HepG2 (cell line): ENCODE data around the gene NUBP2. TPM values are rescaled to one million over a fixed set of nuclear protein-coding genes. Genes with fewer than 3 reads are reported as not detected.

Experiments
- CEBPZ ChIP-seq: IDR thresholded peaks from 2 replicates; pipeline ENCODE4 v1.6.1; 2012; ENCODE audit warnings: low read length, improper control_type of control experiment
- KAT7 ChIP-seq: IDR thresholded peaks from 2 replicates; pipeline ENCODE4 v1.6.1; 2018; ENCODE audit warnings: borderline replicate concordance, missing compliant biosample characterization
- PHF20 ChIP-seq: sonication (generic); formaldehyde crosslinking; IDR thresholded peaks from 2 replicates; pipeline ENCODE4 v1.5.0; 2020; ENCODE audit warnings: mild to moderate bottlenecking, missing genetic modification reagents
- RBM39 ChIP-seq: fragments of 200-400 bp; formaldehyde crosslinking; IDR thresholded peaks from one replicate; pipeline ENCODE4 v1.6.1; 2018; ENCODE audit warnings: antibody characterized with exemption, mild to moderate bottlenecking, low read depth, low read length; ENCODE audit not compliant: poor library complexity, severe bottlenecking
- RERE ChIP-seq: IDR thresholded peaks from 2 replicates; pipeline ENCODE4 v1.6.1; 2016; ENCODE audit warnings: low read depth, missing genetic modification reagents, missing compliant biosample characterization
- SIX4 ChIP-seq: sonication (generic); formaldehyde crosslinking; IDR thresholded peaks from 2 replicates; pipeline ENCODE4 v1.4.0; 2020; ENCODE audit warnings: missing genetic modification reagents
- ZNF337 ChIP-seq: sonication (generic); formaldehyde crosslinking; IDR thresholded peaks from 2 replicates; pipeline ENCODE4 v1.5.1; 2020; ENCODE audit warnings: missing genetic modification reagents, low read depth, mild to moderate bottlenecking, borderline replicate concordance
- ZNF678 ChIP-seq: sonication (generic); formaldehyde crosslinking; IDR thresholded peaks from 2 replicates; pipeline ENCODE4 v1.4.0; 2020; ENCODE audit warnings: mild to moderate bottlenecking, missing genetic modification reagents
- ZNF788 ChIP-seq: sonication (generic); formaldehyde crosslinking; IDR thresholded peaks from 2 replicates; pipeline ENCODE4 v1.5.0; 2020; ENCODE audit warnings: mild to moderate bottlenecking, missing genetic modification reagents, borderline replicate concordance
- polyA plus RNA-seq, 8 experiments: library from polyadenylated mRNA; depleted of rRNA in 3 of 8; stranded (reverse) in 7 of 8; unstranded in 1 of 8; fragments of >200 nt; fragmentation: Illumina TruSeq in 4 of 8; extraction: Trizol in 4 of 8; gene quantifications; 2 replicates each; pipeline versions ENCODE4 v1.2.1 to v1.2.3, GENCODE V29; 2011 to 2016; ENCODE audit warnings: low read depth in 4 of 8, missing spikeins in 1 of 8, mixed read lengths in 1 of 8; ENCODE audit not compliant: insufficient read depth in 1 of 8
- total RNA-seq, 5 experiments: library from RNA; depleted of rRNA; stranded (reverse); fragments of >200 nt; fragmentation: Illumina TruSeq; extraction: Trizol; gene quantifications; 2 replicates each; pipeline ENCODE4 v1.2.3, GENCODE V29; 2016; ENCODE audit warnings: low read depth in 1 of 5
- TF ChIP-seq, protein P1 (sequence below): sonication (generic); formaldehyde crosslinking; IDR thresholded peaks from one replicate; pipeline ENCODE4 v1.5.1; 2020; ENCODE audit warnings: mild to moderate bottlenecking, missing genetic modification reagents; ENCODE audit errors: not compliant biosample characterization

NUBP2 gene
- total and polyA plus RNA-seq, 2 of the 13 experiments (the other 11 are each of a cell fraction or from before 2014, with no cell fraction given): 25.7 to 61.5 TPM

GRCh38 chr16:1794221-1794871 is 11.6 kb downstream of the NUBP2 start (continued):
- TF ChIP-seq, protein P1, sequence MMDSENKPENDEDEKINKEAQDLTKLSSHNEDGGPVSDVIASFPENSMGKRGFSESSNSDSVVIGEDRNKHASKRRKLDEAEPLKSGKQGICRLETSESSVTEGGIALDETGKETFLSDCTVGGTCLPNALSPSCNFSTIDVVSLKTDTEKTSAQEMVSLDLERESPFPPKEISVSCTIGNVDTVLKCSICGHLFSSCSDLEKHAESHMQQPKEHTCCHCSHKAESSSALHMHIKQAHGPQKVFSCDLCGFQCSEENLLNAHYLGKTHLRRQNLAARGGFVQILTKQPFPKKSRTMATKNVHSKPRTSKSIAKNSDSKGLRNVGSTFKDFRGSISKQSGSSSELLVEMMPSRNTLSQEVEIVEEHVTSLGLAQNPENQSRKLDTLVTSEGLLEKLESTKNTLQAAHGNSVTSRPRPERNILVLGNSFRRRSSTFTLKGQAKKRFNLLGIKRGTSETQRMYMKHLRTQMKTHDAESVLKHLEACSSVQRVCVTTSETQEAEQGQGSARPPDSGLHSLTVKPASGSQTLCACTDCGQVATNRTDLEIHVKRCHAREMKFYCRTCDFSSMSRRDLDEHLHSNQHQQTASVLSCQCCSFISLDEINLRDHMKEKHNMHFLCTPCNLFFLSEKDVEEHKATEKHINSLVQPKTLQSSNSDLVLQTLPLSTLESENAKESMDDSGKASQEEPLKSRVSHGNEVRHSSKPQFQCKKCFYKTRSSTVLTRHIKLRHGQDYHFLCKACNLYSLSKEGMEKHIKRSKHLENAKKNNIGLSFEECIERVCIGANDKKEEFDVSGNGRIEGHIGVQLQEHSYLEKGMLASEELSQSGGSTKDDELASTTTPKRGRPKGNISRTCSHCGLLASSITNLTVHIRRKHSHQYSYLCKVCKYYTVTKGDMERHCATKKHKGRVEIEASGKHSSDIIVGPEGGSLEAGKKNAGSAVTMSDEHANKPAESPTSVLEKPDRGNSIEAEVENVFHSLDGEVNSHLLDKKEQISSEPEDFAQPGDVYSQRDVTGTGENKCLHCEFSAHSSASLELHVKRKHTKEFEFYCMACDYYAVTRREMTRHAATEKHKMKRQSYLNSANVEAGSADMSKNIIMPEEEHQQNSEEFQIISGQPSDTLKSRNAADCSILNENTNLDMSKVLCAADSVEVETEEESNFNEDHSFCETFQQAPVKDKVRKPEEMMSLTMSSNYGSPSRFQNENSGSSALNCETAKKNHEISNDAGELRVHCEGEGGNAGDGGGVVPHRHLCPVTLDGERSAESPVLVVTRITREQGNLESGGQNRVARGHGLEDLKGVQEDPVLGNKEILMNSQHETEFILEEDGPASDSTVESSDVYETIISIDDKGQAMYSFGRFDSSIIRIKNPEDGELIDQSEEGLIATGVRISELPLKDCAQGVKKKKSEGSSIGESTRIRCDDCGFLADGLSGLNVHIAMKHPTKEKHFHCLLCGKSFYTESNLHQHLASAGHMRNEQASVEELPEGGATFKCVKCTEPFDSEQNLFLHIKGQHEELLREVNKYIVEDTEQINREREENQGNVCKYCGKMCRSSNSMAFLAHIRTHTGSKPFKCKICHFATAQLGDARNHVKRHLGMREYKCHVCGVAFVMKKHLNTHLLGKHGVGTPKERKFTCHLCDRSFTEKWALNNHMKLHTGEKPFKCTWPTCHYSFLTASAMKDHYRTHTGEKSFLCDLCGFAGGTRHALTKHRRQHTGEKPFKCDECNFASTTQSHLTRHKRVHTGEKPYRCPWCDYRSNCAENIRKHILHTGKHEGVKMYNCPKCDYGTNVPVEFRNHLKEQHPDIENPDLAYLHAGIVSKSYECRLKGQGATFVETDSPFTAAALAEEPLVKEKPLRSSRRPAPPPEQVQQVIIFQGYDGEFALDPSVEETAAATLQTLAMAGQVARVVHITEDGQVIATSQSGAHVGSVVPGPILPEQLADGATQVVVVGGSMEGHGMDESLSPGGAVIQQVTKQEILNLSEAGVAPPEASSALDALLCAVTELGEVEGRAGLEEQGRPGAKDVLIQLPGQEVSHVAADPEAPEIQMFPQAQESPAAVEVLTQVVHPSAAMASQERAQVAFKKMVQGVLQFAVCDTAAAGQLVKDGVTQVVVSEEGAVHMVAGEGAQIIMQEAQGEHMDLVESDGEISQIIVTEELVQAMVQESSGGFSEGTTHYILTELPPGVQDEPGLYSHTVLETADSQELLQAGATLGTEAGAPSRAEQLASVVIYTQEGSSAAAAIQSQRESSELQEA (CRISPR knock-in tag): no peak
- TF ChIP-seq ZNF678 (CRISPR knock-in tag): no peak
- no peak for TF ChIP-seq PHF20 (CRISPR knock-in tag)
- TF ChIP-seq CEBPZ: no peak
- peak; percentile 40; the same call in 1 of the 2 replicates for TF ChIP-seq ZNF788 (CRISPR knock-in tag)
- TF ChIP-seq ZNF337 (CRISPR knock-in tag): no peak
- TF ChIP-seq KAT7 (CRISPR knock-in tag): no peak; the same call in 1 of the 2 replicates
- TF ChIP-seq RERE (CRISPR knock-in tag): no peak
- TF ChIP-seq RBM39: no peak
- TF ChIP-seq SIX4 (CRISPR knock-in tag): no peak; the same call in 1 of the 2 replicates
